Measurements from ENCODE around the gene S1PR5. TPM values are rescaled to one million over a fixed set of nuclear protein-coding genes. Genes with fewer than 3 reads are reported as not detected.

The S1PR5 gene
- total RNA-seq = 3.7 to 6.7 TPM (median 6.4 TPM) in 3 replicates
- long read RNA-seq, transcript S1PR5-201 (2 exons, 2,341 nt) = major isoform, 6 of 19 reads
- long read RNA-seq, partial matches to known transcripts = 0 of 19 reads
- long read RNA-seq, other reads (novel, unspliced or antisense) = 9 of 19 reads

- no peaks in the 10 kb centered on the region for H3K9me3 Mint-ChIP-seq (ENCODE audit: low read depth)
- H3K4me3 Mint-ChIP-seq (ENCODE audit: unreplicated experiment) = peak within 1 kb of the TSS; percentile 79
- TF ChIP-seq CTCF (IDR thresholded peaks at IDR 0.05) = peak; percentile 49
- H3K36me3 Mint-ChIP-seq (ENCODE audit: low read depth) = no peaks in the 10 kb centered on the region
- peaks cover 31% of the 10 kb centered on the region for H3K4me1 Mint-ChIP-seq (ENCODE audit: low read depth)
- DNase-seq (ENCODE audit: low spot score) = no peak
- H3K27ac Mint-ChIP-seq (ENCODE audit: unreplicated experiment) = peak within 1 kb of the TSS; percentile 80
- H3K27me3 Mint-ChIP-seq (ENCODE audit: low read depth) = no peaks in the 10 kb centered on the region
These were observed at the start of gene S1PR5 for GRCh38 chr19:10517361-10517759. Gene S1PR5, minus strand, starts transcription at chr19:10517447. Its CDS starts 2,436 bp downstream, at chr19:10515011.

- Mint-ChIP-seq H3K27me3 (ENCODE audit: low read depth) (no peaks in the 10 kb centered on the region), H3K4me1 (ENCODE audit: low read depth) (peaks cover 39% of the 10 kb centered on the region), H3K27ac (ENCODE audit: unreplicated experiment) (peak overlapping the region; percentile 89), H3K9me3 (ENCODE audit: low read depth) (no peaks in the 10 kb centered on the region), H3K4me3 (ENCODE audit: unreplicated experiment) (peak overlapping the region; percentile 86), H3K36me3 (ENCODE audit: low read depth) (no peaks in the 10 kb centered on the region)
- TF ChIP-seq CTCF (IDR thresholded peaks at IDR 0.05) = no peak
- DNase-seq (ENCODE audit: low spot score) = no peak
These were observed 49.6 kb upstream of the S1PR5 start for GRCh38 chr19:10566658-10567410.

- Mint-ChIP-seq H3K36me3 (ENCODE audit: low read depth) (no peaks in the 10 kb centered on the region), H3K4me1 (ENCODE audit: low read depth) (peaks cover 39% of the 10 kb centered on the region), H3K27me3 (ENCODE audit: low read depth) (no peaks in the 10 kb centered on the region), H3K27ac (ENCODE audit: unreplicated experiment) (peak overlapping the region; percentile 89), H3K4me3 (ENCODE audit: unreplicated experiment) (peak overlapping the region; percentile 86), H3K9me3 (ENCODE audit: low read depth) (no peaks in the 10 kb centered on the region)
- TF ChIP-seq CTCF (IDR thresholded peaks at IDR 0.05) = no peak
- no peak for DNase-seq (ENCODE audit: low spot score)
These were observed 49.1 kb upstream of the S1PR5 start for GRCh38 chr19:10566408-10566657.

- Mint-ChIP-seq H3K4me1 (ENCODE audit: low read depth) (peaks cover 39% of the 10 kb centered on the region), H3K4me3 (ENCODE audit: unreplicated experiment) (peak within 1 kb of the TSS; percentile 86), H3K27ac (ENCODE audit: unreplicated experiment) (peak within 1 kb of the TSS; percentile 89), H3K36me3 (ENCODE audit: low read depth) (no peaks in the 10 kb centered on the region), H3K9me3 (ENCODE audit: low read depth) (no peaks in the 10 kb centered on the region), H3K27me3 (ENCODE audit: low read depth) (no peaks in the 10 kb centered on the region)
- peak; percentile 97 for DNase-seq (ENCODE audit: low spot score)
- peak; percentile 64 for TF ChIP-seq CTCF (IDR thresholded peaks at IDR 0.05)
These were observed 48.5 kb upstream of the S1PR5 start, which contains the start of gene KRI1 for GRCh38 chr19:10565567-10566407. Gene KRI1, minus strand, starts transcription at chr19:10566010. Its CDS starts 11 bp downstream, at chr19:10565999.

GRCh38 chr19:10565028-10565566, 47.9 kb upstream of the S1PR5 start:
- no peak for TF ChIP-seq CTCF (IDR thresholded peaks at IDR 0.05)
- H3K4me1 Mint-ChIP-seq (ENCODE audit: low read depth) = peaks cover 39% of the 10 kb centered on the region
- H3K27ac Mint-ChIP-seq (ENCODE audit: unreplicated experiment) = peak overlapping the region; percentile 88
- peaks cover 2% of the 10 kb centered on the region for H3K36me3 Mint-ChIP-seq (ENCODE audit: low read depth)
- H3K9me3 Mint-ChIP-seq (ENCODE audit: low read depth) = no peaks in the 10 kb centered on the region
- DNase-seq (ENCODE audit: low spot score) = no peak
- H3K27me3 Mint-ChIP-seq (ENCODE audit: low read depth) = no peaks in the 10 kb centered on the region
- peak overlapping the region; percentile 86 for H3K4me3 Mint-ChIP-seq (ENCODE audit: unreplicated experiment)
